Cardiac muscle cell (in vitro differentiated cells and primary cell): ENCODE measurements around the gene RIPK3. TPM values are rescaled to one million over a fixed set of nuclear protein-coding genes. Genes with fewer than 3 reads are reported as not detected.

Experiments used
- DNase-seq, 2 donors: peaks; one replicate each; pipeline versions ENCODE4 v3.0.0 to v3.0.0-alpha.2; 2010 to 2017; ENCODE audit warnings: low read depth in 1 of 2, low spot score in 1 of 2
- H3K27ac ChIP-seq: fragments of 200-600 bp; sonication (generic); 2 replicates; pipeline ENCODE4 v1.5.1; 2016
- H3K27me3 ChIP-seq: fragments of 200-600 bp; sonication (generic); 2 replicates; pipeline ENCODE4 v1.6.0; 2016; ENCODE audit warnings: control low read depth
- H3K36me3 ChIP-seq: fragments of 200-600 bp; sonication (generic); 2 replicates; pipeline ENCODE4 v1.5.1; 2016; ENCODE audit warnings: control low read depth
- H3K4me1 ChIP-seq: fragments of 200-600 bp; sonication (generic); 2 replicates; pipeline ENCODE4 v1.8.1; 2017; ENCODE audit warnings: low read depth, mild to moderate bottlenecking, mixed run types
- H3K4me3 ChIP-seq: fragments of 200-600 bp; sonication (generic); 2 replicates; pipeline ENCODE4 v1.5.1; 2016; ENCODE audit warnings: mild to moderate bottlenecking
- H3K9me3 ChIP-seq: fragments of 200-600 bp; sonication (generic); 2 replicates; pipeline ENCODE4 v1.5.1; 2017; ENCODE audit warnings: low read depth, mild to moderate bottlenecking, control low read depth
- polyA plus RNA-seq: library from polyadenylated mRNA; unstranded; fragments of >200 nt; fragmentation: Nextera tagmentation; extraction: Ambion mirVana; gene quantifications from 2 replicates; pipeline ENCODE4 v1.2.1, GENCODE V29; 2016
- total RNA-seq: library from RNA; depleted of rRNA; stranded (reverse); fragments of >200 nt; gene quantifications from 2 replicates; pipeline ENCODE4 v1.2.3, GENCODE V29; 2016
- TF ChIP-seq, protein P1 (sequence below): IDR thresholded peaks from 2 replicates; pipeline ENCODE4 v1.5.1; 2012; ENCODE audit warnings: low read depth, mild to moderate bottlenecking, low read length

RIPK3 gene
- total and polyA plus RNA-seq, 2 experiments from 2014 or later = 0.24 TPM; not detected in 1

DNA sequence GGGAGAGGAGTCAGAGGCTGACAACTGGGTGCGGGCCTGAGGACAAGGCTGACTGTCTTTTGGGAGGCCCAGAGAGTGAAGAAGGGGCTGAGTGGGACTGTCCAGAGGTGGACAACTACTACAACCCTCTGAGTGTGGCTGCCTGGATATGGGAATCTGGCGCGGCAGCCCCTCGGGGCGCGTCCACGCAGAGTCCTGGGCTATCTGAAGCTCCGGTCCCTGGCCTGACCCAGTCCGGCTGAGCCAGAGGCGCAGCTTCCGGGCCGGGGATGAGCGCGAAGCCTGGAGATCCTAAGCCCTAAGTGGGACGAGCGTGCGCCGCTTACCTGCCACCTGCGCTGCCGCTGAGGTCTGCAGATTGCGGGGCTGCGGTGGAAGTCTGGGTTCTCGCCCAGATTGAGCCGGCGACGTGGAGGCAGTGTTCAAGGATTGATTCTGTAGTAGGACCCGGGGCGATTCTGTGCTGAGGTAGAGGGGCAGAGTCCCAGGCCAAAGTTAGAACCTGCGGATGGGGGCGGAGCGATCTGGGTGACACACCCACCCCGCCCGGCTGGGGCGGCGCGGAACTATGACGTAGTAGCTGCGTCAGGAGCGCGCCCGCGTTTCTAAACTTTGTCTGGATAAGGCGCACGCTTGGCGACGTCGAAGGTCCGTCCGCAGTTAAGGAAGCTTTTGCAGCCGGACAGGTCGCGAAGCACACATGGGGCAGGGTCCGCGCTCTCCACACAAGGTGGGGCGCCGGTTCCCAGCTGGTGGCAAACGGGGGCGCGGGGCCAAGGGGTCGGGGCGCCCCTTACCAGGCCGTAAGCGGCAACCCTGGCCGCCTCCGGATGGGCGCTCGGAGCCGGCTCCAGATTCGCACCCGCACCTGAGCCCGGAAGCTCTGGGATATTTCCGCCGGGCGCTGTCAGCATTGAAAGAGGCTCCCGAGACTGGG, 40.3 kb downstream of the RIPK3 start, which contains the start of the genes DHRS1 and NOP9:
Gene DHRS1, minus strand, starts transcription at position 526 of the 937 bp plus-strand sequence. CDS start 674 bp downstream, outside the sequence.
Gene NOP9, plus strand, starts transcription at position 596 of the 937 bp plus-strand sequence. Its CDS starts 105 bp downstream, at position 701.
- H3K9me3 ChIP-seq = no peaks in the 10 kb centered on the region
- H3K27me3 ChIP-seq = no peaks in the 10 kb centered on the region
- TF ChIP-seq, protein P1, sequence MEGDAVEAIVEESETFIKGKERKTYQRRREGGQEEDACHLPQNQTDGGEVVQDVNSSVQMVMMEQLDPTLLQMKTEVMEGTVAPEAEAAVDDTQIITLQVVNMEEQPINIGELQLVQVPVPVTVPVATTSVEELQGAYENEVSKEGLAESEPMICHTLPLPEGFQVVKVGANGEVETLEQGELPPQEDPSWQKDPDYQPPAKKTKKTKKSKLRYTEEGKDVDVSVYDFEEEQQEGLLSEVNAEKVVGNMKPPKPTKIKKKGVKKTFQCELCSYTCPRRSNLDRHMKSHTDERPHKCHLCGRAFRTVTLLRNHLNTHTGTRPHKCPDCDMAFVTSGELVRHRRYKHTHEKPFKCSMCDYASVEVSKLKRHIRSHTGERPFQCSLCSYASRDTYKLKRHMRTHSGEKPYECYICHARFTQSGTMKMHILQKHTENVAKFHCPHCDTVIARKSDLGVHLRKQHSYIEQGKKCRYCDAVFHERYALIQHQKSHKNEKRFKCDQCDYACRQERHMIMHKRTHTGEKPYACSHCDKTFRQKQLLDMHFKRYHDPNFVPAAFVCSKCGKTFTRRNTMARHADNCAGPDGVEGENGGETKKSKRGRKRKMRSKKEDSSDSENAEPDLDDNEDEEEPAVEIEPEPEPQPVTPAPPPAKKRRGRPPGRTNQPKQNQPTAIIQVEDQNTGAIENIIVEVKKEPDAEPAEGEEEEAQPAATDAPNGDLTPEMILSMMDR = no peak
- peak; percentile 92 to 96 for DNase-seq
- peaks cover 24% of the 10 kb centered on the region for H3K36me3 ChIP-seq
- peak within 1 kb of the TSS; percentile 68 for H3K27ac ChIP-seq
- H3K4me3 ChIP-seq = peak within 1 kb of the TSS; percentile 69
- H3K4me1 ChIP-seq = peaks cover 7% of the 10 kb centered on the region

DNA sequence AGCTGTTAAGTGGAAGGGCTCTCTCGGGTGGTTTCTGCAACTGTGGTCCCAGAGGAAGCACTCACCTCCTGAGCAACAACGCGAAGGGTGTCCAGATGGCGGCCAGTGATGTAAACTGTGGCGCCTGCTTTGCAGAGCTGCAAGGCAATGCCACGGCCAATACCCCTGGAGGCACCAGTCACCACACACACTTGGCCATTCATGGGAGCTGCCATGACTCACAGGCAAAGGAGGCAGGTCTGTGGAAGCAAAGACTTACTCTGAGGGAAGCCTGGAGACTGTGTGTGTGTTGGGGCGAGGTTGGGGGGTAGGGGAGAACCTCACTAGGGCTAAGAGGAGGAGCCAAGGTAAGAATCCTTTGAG, 40.9 kb downstream of the RIPK3 start:
- peaks cover 7% of the 10 kb centered on the region for H3K4me1 ChIP-seq

DNA sequence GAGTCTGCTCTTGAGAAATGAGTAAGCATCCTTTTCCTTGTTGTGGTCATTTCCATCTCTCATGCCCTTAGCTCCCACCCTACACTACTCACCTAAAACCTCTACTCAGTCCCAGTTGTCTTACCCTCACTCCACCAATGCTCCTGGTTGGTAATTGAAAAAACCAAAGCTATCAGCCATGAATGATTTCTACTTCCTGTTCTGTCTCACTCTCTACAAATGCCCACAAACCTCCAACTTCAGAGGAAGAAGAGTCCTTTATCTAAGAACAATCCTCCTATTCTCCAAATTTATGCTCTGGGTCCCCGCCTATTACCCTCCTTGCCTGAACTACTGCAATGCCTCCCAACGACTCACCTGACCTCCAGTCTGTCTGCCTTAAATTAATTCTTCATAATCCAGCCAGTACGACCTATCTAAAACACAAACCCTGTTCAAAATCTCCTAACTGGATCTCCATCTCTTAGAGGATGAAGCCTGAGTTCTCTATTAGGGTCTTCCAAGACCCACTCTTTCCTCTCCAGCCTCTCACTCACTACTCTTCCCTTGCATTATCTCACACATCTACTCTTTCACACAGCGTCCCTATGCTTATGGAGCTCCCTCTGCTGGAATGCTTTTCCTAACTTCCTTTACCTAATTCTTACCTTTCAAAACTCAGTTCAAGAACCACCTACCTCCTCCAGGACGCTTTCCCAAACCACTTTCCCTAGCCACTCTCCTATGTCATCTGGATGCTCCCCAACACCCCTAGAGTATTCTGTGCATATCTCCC, 42.4 kb downstream of the RIPK3 start:
- no peak overlapping the region for H3K27ac ChIP-seq
- no peaks in the 10 kb centered on the region for H3K27me3 ChIP-seq
- H3K4me3 ChIP-seq = no peak overlapping the region
- H3K36me3 ChIP-seq = peaks cover 3% of the 10 kb centered on the region
- DNase-seq = peak; percentile 13 to 43
- no peaks in the 10 kb centered on the region for H3K9me3 ChIP-seq
- H3K4me1 ChIP-seq = peaks cover 7% of the 10 kb centered on the region
- TF ChIP-seq, protein P1 = peak; percentile 44

More for the DNA sequence above, 40.9 kb downstream of the RIPK3 start:
- peak in 1 of 2 donors; percentile 27 for DNase-seq
- peaks cover 17% of the 10 kb centered on the region for H3K36me3 ChIP-seq
- H3K27me3 ChIP-seq = no peaks in the 10 kb centered on the region
- H3K4me3 ChIP-seq = peak overlapping the region; percentile 69
- TF ChIP-seq, protein P1 = no peak
- H3K27ac ChIP-seq = no peak overlapping the region
- no peaks in the 10 kb centered on the region for H3K9me3 ChIP-seq

DNA sequence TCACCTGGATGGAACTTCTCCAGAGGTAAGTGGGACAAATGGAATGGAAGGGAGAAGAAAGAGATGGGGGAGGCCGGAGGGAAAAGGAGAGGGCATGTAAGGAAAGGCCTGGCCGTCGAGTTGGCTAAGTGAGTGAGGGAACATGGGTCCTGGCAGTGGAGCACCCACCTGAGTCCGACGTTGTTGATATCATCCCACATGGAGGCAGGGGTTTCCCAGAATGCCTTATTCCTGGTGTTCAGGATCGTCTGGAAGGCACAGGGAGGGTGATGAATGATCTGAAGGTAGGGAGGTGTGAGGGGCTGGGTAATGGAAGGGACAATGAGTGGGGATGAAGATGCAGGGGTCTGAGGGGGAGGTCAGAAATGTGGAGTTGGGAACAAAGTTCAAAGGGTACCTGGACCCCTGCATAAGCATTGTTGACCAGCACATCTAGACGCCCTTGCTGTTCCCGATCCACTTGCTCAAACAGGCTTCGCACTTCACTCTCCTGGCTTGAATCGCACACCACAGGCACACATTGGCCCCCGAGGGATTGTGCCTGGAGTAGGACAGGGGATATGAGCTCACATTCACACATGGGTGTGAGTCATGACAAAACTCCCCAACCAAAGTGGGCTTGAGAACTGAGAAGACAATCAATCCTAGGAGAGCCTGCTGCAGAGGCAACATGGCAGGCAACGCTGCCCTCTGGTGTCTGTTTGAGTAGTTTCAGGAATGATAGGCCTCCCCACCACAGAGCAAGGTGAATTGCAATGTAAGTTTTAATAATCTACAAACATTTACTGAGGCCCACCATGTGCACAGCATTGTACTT, 43.2 kb downstream of the RIPK3 start:
- Histone ChIP-seq H3K36me3 (no peaks in the 10 kb centered on the region), H3K27ac (no peak overlapping the region), H3K9me3 (no peaks in the 10 kb centered on the region), H3K4me1 (peaks cover 7% of the 10 kb centered on the region), H3K27me3 (no peaks in the 10 kb centered on the region), H3K4me3 (no peak overlapping the region)
- TF ChIP-seq, protein P1 = peak; percentile 80
- DNase-seq = peak; percentile 73 to 92

DNA sequence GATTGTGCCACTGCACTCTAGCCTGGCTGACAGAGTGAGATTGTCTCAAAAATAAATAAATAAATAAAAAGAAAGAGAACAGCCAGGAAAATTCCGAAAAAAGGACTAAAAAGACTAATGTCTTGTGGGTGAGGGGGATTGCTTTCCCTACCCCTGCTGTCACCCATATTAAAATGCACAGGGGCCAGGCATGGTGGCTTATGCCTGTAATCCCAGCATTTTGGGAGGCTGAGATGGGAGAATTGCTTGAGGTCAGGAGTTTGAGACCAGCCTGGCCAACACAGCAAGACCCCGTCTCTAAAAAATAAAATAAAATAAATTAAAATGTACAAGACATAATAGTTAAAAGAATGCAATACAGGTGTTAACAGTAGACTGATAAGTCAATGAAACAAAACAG, 46.3 kb downstream of the RIPK3 start:
- Histone ChIP-seq H3K27me3 (no peaks in the 10 kb centered on the region), H3K4me3 (no peak overlapping the region)
- TF ChIP-seq, protein P1 = no peak

More for the DNA sequence above, 46.3 kb downstream of the RIPK3 start:
- Histone ChIP-seq H3K4me1 (no peaks in the 10 kb centered on the region), H3K27ac (no peak overlapping the region), H3K36me3 (peaks cover 3% of the 10 kb centered on the region), H3K9me3 (no peaks in the 10 kb centered on the region)
- no peak for DNase-seq
